Raji (cell line): ENCODE results near the gene TBC1D4.

Experiments used
- POLR2A ChIP-seq: IDR thresholded peaks from 2 replicates; pipeline ENCODE4 v1.6.1; 2011; ENCODE audit warnings: low read depth, low read length, control low read depth; ENCODE audit not compliant: insufficient read depth

Gene TBC1D4

GRCh38 chr13:75399168-75399878 lies 82.6 kb downstream of the TBC1D4 start:
- no peak for TF ChIP-seq POLR2A

- no peak for TF ChIP-seq POLR2A
Observed at GRCh38 chr13:75398072-75398471, 83.9 kb downstream of the TBC1D4 start.

GRCh38 chr13:75395901-75396300 lies 86.1 kb downstream of the TBC1D4 start:
- TF ChIP-seq POLR2A = no peak

- TF ChIP-seq POLR2A = no peak
Observed at GRCh38 chr13:75395066-75395465, 86.9 kb downstream of the TBC1D4 start.

GRCh38 chr13:75393839-75394520 lies 88.0 kb downstream of the TBC1D4 start:
- no peak for TF ChIP-seq POLR2A

- no peak for TF ChIP-seq POLR2A
Observed at GRCh38 chr13:75391432-75392100, 90.4 kb downstream of the TBC1D4 start.

- no peak for TF ChIP-seq POLR2A
Observed at GRCh38 chr13:75390229-75390628, 91.7 kb downstream of the TBC1D4 start.

- no peak for TF ChIP-seq POLR2A
Observed at GRCh38 chr13:75385708-75386083, 96.3 kb downstream of the TBC1D4 start.

- no peak for TF ChIP-seq POLR2A
Observed at GRCh38 chr13:75384879-75385707, 96.9 kb downstream of the TBC1D4 start.

- no peak for TF ChIP-seq POLR2A
Observed at GRCh38 chr13:75383064-75383715, 98.8 kb downstream of the TBC1D4 start.

- no peak for TF ChIP-seq POLR2A
Observed at GRCh38 chr13:75378301-75378700, 103.7 kb downstream of the TBC1D4 start.

GRCh38 chr13:75376792-75377402 lies 105.1 kb downstream of the TBC1D4 start:
- TF ChIP-seq POLR2A = no peak

- TF ChIP-seq POLR2A = no peak
Observed at GRCh38 chr13:75375329-75375728, 106.6 kb downstream of the TBC1D4 start.

GRCh38 chr13:75373988-75374387 lies 108.0 kb downstream of the TBC1D4 start:
- TF ChIP-seq POLR2A = no peak
